Panc1 (cell line): ENCODE measurements around the gene CDHR2. TPM values are rescaled to one million over a fixed set of nuclear protein-coding genes. Genes with fewer than 3 reads are reported as not detected.

Source experiments
- ATAC-seq: fragments of 200-7000 bp; cut with Tn5 transposase; 2 replicates; pipeline ENCODE4 v1.9.1; 2020; ENCODE audit warnings: mild to moderate bottlenecking, moderate library complexity
- BruUV-seq: library from RNA; stranded (reverse); fragments of 400-500 nt; replicated peaks from 2 replicates; lab custom pipeline; 2021; lab: Mats Ljungman, UMichigan
- CTCF ChIA-PET: fragments of 300-600 bp; sonication (Branson Sonifier 250); formaldehyde crosslinking; loops from one replicate; lab custom pipeline; 2022; ENCODE audit warnings: antibody characterized with exemption; lab: Charles Lee
- POLR2A ChIA-PET: fragments of 300-600 bp; sonication (Branson Sonifier 250); formaldehyde crosslinking; loops from one replicate; lab custom pipeline; 2022; ENCODE audit warnings: antibody characterized with exemption; lab: Charles Lee
- DNase-seq: peaks from one replicate; pipeline ENCODE4 v3.0.0-alpha.2; 2010; ENCODE audit warnings: low read depth, low spot score
- H3K27ac ChIP-seq: 2 replicates; pipeline ENCODE4 v1.5.1; 2011; ENCODE audit warnings: mild to moderate bottlenecking, low read length, inconsistent platforms
- H3K27me3 ChIP-seq: fragments of 200-500 bp; sonication (Bioruptor generic); 2 replicates; pipeline ENCODE4 v1.6.0; 2014; ENCODE audit warnings: low read length, inconsistent platforms; ENCODE audit not compliant: control insufficient read depth, insufficient read depth
- H3K36me3 ChIP-seq: fragments of 200-500 bp; sonication (Bioruptor generic); 2 replicates; pipeline ENCODE4 v1.5.1; 2014; ENCODE audit warnings: inconsistent platforms, mild to moderate bottlenecking, low read length, moderate library complexity; ENCODE audit not compliant: control insufficient read depth, insufficient read depth
- H3K4me1 ChIP-seq: 2 replicates; pipeline ENCODE4 v1.5.1; 2011; ENCODE audit warnings: inconsistent platforms, mild to moderate bottlenecking, low read length, moderate library complexity; ENCODE audit not compliant: control insufficient read depth, insufficient read depth
- H3K4me3 ChIP-seq, 2 experiments: 2 replicates each; pipeline ENCODE4 v1.5.1; 2011 to 2012; ENCODE audit warnings: low read depth in 2 of 2, low read length in 2 of 2, mild to moderate bottlenecking in 2 of 2, inconsistent platforms in 1 of 2, moderate library complexity in 1 of 2
- H3K9me3 ChIP-seq: fragments of 200-500 bp; sonication (Bioruptor generic); 2 replicates; pipeline ENCODE4 v1.5.1; 2014; ENCODE audit warnings: low read depth, mild to moderate bottlenecking, inconsistent platforms, low read length, moderate library complexity; ENCODE audit not compliant: control insufficient read depth, insufficient read depth
- POLR2AphosphoS5 ChIP-seq: IDR thresholded peaks from 2 replicates; pipeline ENCODE4 v1.6.1; 2012; ENCODE audit warnings: mild to moderate bottlenecking, low read depth, low read length, moderate library complexity
- REST ChIP-seq, 2 experiments: IDR thresholded peaks; 2 replicates each; pipeline ENCODE4 v1.6.1; 2011 to 2012; ENCODE audit warnings: low read depth in 2 of 2, control low read depth in 1 of 2, low read length in 1 of 2, mild to moderate bottlenecking in 1 of 2, moderate library complexity in 1 of 2; ENCODE audit not compliant: insufficient read depth in 1 of 2
- SIN3A ChIP-seq: IDR thresholded peaks from 2 replicates; pipeline ENCODE4 v1.6.1; 2012; ENCODE audit warnings: low read depth, mild to moderate bottlenecking, low read length, moderate library complexity, borderline replicate concordance; ENCODE audit not compliant: insufficient read depth
- TCF7L2 ChIP-seq: IDR thresholded peaks from 2 replicates; pipeline ENCODE4 v1.6.1; 2011; ENCODE audit warnings: mild to moderate bottlenecking, low read depth, low read length, inconsistent platforms
- in situ Hi-C: cut with HindIII; loops from 2 replicates; pipeline ENCODE4 v1.10.0; 2016; ENCODE audit warnings: low sequenced_read_pairs, low pct_unique_long_range_greater_than_20kb
- intact Hi-C: fragments of 100-400 bp; cut with micrococcal nuclease; formaldehyde crosslinking; loops from one replicate; pipeline ENCODE4 v1.10.0; 2022; ENCODE audit not compliant: unreplicated experiment
- total RNA-seq: library from RNA; stranded (reverse); gene quantifications from one replicate; pipeline ENCODE4 v1.2.1, GENCODE V29; 2021; ENCODE audit not compliant: unreplicated experiment
- TF ChIP-seq, protein P1 (sequence below): fragments of 450-650 bp; IDR thresholded peaks from 2 replicates; pipeline ENCODE4 v1.5.1; 2017; ENCODE audit warnings: mild to moderate bottlenecking

The CDHR2 gene
- total RNA-seq, 1 experiment from 2014 or later: 0.72 TPM

DNA sequence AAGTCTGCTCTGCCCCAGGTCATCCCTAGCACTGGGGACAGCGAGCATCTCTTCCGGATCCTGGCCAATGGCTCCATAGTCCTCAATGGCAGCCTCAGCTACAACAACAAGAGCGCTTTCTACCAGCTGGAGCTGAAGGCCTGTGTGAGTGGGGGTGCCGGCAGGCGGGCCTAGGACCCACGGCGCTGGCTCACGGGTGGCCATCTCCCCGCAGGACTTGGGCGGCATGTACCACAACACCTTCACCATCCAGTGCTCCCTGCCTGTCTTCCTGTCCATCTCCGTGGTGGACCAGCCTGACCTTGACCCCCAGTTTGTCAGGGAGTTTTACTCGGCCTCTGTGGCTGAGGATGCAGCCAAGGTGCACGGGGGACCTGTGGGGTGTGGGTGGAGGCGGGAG, 25.9 kb downstream of the CDHR2 start:
- Histone ChIP-seq H3K4me3 (no peak overlapping the region), H3K9me3 (no peaks in the 10 kb centered on the region), H3K36me3 (no peaks in the 10 kb centered on the region), H3K27me3 (no peaks in the 10 kb centered on the region), H3K27ac (no peak overlapping the region), H3K4me1 (no peaks in the 10 kb centered on the region; the same call in 1 of the 2 replicates)
- ATAC-seq (no peak), DNase-seq (no peak)
- TF ChIP-seq, protein P1, sequence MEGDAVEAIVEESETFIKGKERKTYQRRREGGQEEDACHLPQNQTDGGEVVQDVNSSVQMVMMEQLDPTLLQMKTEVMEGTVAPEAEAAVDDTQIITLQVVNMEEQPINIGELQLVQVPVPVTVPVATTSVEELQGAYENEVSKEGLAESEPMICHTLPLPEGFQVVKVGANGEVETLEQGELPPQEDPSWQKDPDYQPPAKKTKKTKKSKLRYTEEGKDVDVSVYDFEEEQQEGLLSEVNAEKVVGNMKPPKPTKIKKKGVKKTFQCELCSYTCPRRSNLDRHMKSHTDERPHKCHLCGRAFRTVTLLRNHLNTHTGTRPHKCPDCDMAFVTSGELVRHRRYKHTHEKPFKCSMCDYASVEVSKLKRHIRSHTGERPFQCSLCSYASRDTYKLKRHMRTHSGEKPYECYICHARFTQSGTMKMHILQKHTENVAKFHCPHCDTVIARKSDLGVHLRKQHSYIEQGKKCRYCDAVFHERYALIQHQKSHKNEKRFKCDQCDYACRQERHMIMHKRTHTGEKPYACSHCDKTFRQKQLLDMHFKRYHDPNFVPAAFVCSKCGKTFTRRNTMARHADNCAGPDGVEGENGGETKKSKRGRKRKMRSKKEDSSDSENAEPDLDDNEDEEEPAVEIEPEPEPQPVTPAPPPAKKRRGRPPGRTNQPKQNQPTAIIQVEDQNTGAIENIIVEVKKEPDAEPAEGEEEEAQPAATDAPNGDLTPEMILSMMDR: no peak
- no peak for TF ChIP-seq TCF7L2
- no peak; a peak in 1 of 4 replicates for TF ChIP-seq REST (IDR thresholded peaks at IDR 0.05; ENCODE audit: insufficient read depth in 1 of 2, low read depth in 2 of 2, low read length in 1 of 2)
- no peak for TF ChIP-seq SIN3A
- TF ChIP-seq POLR2AphosphoS5: no peak
- BruUV-seq: no TSS peak
- intact Hi-C loops (no loop called here), in situ Hi-C loops (no loop called here)
- ChIA-PET POLR2A (no interaction called here), CTCF (no interaction called here)

DNA sequence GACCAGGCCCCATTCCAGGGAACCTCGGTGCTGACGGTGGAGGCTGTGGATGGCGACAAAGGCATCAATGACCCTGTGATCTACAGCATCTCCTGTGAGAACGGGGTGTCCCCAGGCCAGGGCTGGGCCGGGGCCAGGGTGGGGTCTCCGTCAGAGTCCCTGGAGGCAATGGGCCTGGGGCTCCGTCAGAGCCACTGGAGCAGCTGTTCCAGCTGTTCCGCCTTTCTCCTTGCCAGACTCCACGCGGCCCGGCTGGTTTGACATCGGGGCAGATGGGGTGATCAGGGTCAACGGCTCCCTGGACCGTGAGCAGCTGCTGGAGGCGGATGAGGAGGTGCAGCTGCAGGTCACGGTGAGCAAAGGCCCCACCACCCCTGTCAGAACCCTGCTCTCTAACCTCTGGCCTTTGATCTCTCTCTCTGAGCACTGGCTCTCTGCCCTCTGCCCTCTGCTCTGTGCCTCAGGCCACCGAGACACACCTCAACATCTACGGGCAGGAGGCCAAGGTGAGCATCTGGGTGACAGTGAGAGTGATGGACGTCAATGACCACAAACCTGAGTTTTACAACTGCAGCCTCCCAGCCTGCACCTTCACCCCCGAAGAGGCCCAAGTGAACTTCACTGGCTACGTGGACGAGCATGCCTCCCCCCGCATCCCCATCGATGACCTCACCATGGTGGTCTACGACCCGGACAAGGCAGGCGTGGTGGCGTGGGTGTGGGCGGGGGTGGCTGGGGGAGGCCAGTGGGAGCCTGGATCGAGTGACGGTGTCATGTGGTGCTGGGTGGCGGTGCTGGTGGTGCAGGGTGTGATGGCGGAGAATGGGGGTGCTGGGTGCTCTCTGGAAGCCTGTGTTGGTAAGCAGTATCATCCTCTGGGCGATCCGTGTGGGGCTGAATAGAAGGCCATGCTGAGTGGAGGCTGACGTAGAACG, 26.6 kb downstream of the CDHR2 start:
- DNase-seq: no peak
- in situ Hi-C loops: no loop called here
- no peaks in the 10 kb centered on the region for H3K27me3 ChIP-seq
- H3K4me3 ChIP-seq: no peak overlapping the region
- no peak overlapping the region for H3K27ac ChIP-seq
- ChIA-PET POLR2A (no interaction called here), CTCF (no interaction called here)
- H3K36me3 ChIP-seq: no peaks in the 10 kb centered on the region
- no TSS peak for BruUV-seq
- H3K4me1 ChIP-seq: no peaks in the 10 kb centered on the region; the same call in 1 of the 2 replicates
- no peaks in the 10 kb centered on the region for H3K9me3 ChIP-seq
- intact Hi-C loops: no loop called here
- TF ChIP-seq SIN3A: no peak
- TF ChIP-seq POLR2AphosphoS5: no peak
- no peak for TF ChIP-seq REST (IDR thresholded peaks at IDR 0.05; ENCODE audit: insufficient read depth in 1 of 2, low read depth in 2 of 2, low read length in 1 of 2)
- TF ChIP-seq, protein P1: no peak
- no peak for TF ChIP-seq TCF7L2
- ATAC-seq: no peak
